Stimulated activated CD4-positive, alpha-beta T cell treated with anti-CD3 and anti-CD28 coated beads, Interleukin-4, amount 100 ng/mL, for 48 hours (primary cell): ENCODE results near the gene CCNF.

ENCODE experiments used
- DNase-seq, 2 donors: peaks; one replicate each; pipeline ENCODE4 v3.0.0-alpha.2; 2020; ENCODE audit warnings: low read depth in 2 of 2

Gene CCNF

GRCh38 chr16:2501946-2502895 is 73.0 kb downstream of the CCNF start:
- no peak for DNase-seq

- DNase-seq = no peak
These were observed 76.4 kb downstream of the CCNF start for GRCh38 chr16:2505695-2506094.

GRCh38 chr16:2507052-2507659 is 77.9 kb downstream of the CCNF start:
- DNase-seq = no peak

- no peak for DNase-seq
These were observed 78.4 kb downstream of the CCNF start for GRCh38 chr16:2507665-2508064.
